Natural killer cell (primary cell): Measurements from ENCODE around the gene GIGYF1. TPM values are rescaled to one million over a fixed set of nuclear protein-coding genes. Genes with fewer than 3 reads are reported as not detected.

Source experiments
- ATAC-seq, 3 donors: fragments of 150-1000 bp in 2 of 3; fragments of 200-7000 bp in 1 of 3; cut with Tn5 transposase; 1 replicate in 1 of 3; 2 replicates in 2 of 3; pipeline ENCODE4 v1.10.0; 2021; ENCODE audit warnings: mild to moderate bottlenecking in 2 of 3, moderate library complexity in 2 of 3
- DNase-seq, 2 donors: peaks; one replicate each; pipeline versions ENCODE4 v3.0.0 to v3.0.0-alpha.2; 2013 to 2021; ENCODE audit warnings: mixed read lengths in 1 of 2
- H3K27ac ChIP-seq: one replicate; pipeline ENCODE4 v1.5.1; 2013; ENCODE audit warnings: mild to moderate bottlenecking, low read length
- H3K27me3 ChIP-seq: one replicate; pipeline ENCODE4 v1.6.1; 2013; ENCODE audit warnings: low read length; ENCODE audit not compliant: control insufficient read depth, insufficient read depth
- H3K36me3 ChIP-seq: one replicate; pipeline ENCODE4 v1.6.1; 2013; ENCODE audit warnings: low read length; ENCODE audit not compliant: control insufficient read depth, insufficient read depth
- H3K4me1 ChIP-seq: one replicate; pipeline ENCODE4 v1.6.1; 2013; ENCODE audit warnings: low read length; ENCODE audit not compliant: control insufficient read depth, insufficient read depth
- H3K4me3 ChIP-seq: one replicate; pipeline ENCODE4 v1.5.1; 2013; ENCODE audit warnings: low read length
- H3K9me3 ChIP-seq: one replicate; pipeline ENCODE4 v1.6.1; 2013; ENCODE audit warnings: low read length; ENCODE audit not compliant: control insufficient read depth, insufficient read depth
- H3K27ac Mint-ChIP-seq, 2 donors: one replicate each; pipeline ENCODE4 v1.8.0; 2022; ENCODE audit warnings: mild to moderate bottlenecking in 2 of 2, mixed read lengths in 2 of 2, moderate library complexity in 1 of 2
- H3K27me3 Mint-ChIP-seq, 2 donors: one replicate each; pipeline ENCODE4 v1.8.0; 2022; ENCODE audit warnings: low read depth in 2 of 2, mixed read lengths in 2 of 2
- H3K36me3 Mint-ChIP-seq: one replicate; pipeline ENCODE4 v1.8.0; 2022; ENCODE audit warnings: mixed read lengths
- H3K4me1 Mint-ChIP-seq, 2 donors: one replicate each; pipeline ENCODE4 v1.8.0; 2022; ENCODE audit warnings: mixed read lengths in 2 of 2
- H3K4me3 Mint-ChIP-seq: one replicate; pipeline ENCODE4 v1.8.0; 2022; ENCODE audit warnings: mild to moderate bottlenecking, moderate library complexity, mixed read lengths
- H3K9me3 Mint-ChIP-seq, 2 donors: one replicate each; pipeline ENCODE4 v1.8.0; 2022; ENCODE audit warnings: mixed read lengths in 2 of 2
- CTCF ChIP-seq: fragments of 200-600 bp; IDR thresholded peaks from one replicate; pipeline ENCODE4 v1.8.0; 2022; ENCODE audit warnings: antibody characterized with exemption
- WGBS: methylation state at CpG from one replicate; pipeline ENCODE4 v1.1.7; 2013; ENCODE audit warnings: missing lambda C conversion rate; ENCODE audit not compliant: insufficient coverage; 5-methylcytosine and 5-hydroxymethylcytosine counted together
- intact Hi-C: fragments of 100-400 bp; cut with micrococcal nuclease; formaldehyde crosslinking; loops from one replicate; pipeline ENCODE4 v1.14.2; 2022
- total RNA-seq, 4 donors: library from RNA; stranded (reverse); fragments of 120-200 nt in 1 of 4; gene quantifications; one replicate each; pipeline versions ENCODE4 v1.2.3 to v1.2.4, GENCODE V29; 2013 to 2022

The GIGYF1 gene
- total RNA-seq, 3 donors from 2014 or later (not counting 1 experiment from before 2014, with no cell fraction given), result 92.0 to 102 (median 101) TPM

- intact Hi-C loops, result no loop called here
- Mint-ChIP-seq H3K27ac (no peak overlapping the region), H3K36me3 (no peaks in the 10 kb centered on the region), H3K9me3 (no peaks in the 10 kb centered on the region), H3K27me3 (no peaks in the 10 kb centered on the region), H3K4me1 (peaks cover 2 to 34% of the 10 kb centered on the region in 2 donors), H3K4me3 (no peak overlapping the region)
- no peak overlapping the region for H3K4me3 ChIP-seq
- TF ChIP-seq CTCF, result no peak
- no peak overlapping the region for H3K27ac ChIP-seq
- H3K4me1 ChIP-seq, result peaks cover 30% of the 10 kb centered on the region
- no peaks in the 10 kb centered on the region for H3K27me3 ChIP-seq
- H3K36me3 ChIP-seq, result peaks cover 80% of the 10 kb centered on the region
- DNase-seq, result no peak
- ATAC-seq, result no peak
- H3K9me3 ChIP-seq, result no peaks in the 10 kb centered on the region
- WGBS, result 97% methylated on average over 36 of the region's 37 CpGs
These were observed 10.2 kb downstream of the GIGYF1 start for GRCh38 chr7:100683659-100684533.

- Mint-ChIP-seq H3K27ac (no peak overlapping the region), H3K4me3 (no peak overlapping the region)
- H3K36me3 ChIP-seq, result peaks cover 81% of the 10 kb centered on the region
These were observed 10.9 kb downstream of the GIGYF1 start for GRCh38 chr7:100682991-100683658.

GRCh38 chr7:100682228-100682741 lies 11.8 kb downstream of the GIGYF1 start:
- Histone ChIP-seq H3K27me3 (no peaks in the 10 kb centered on the region), H3K36me3 (peaks cover 83% of the 10 kb centered on the region), H3K4me1 (peaks cover 23% of the 10 kb centered on the region), H3K9me3 (no peaks in the 10 kb centered on the region), H3K4me3 (no peak overlapping the region), H3K27ac (no peak overlapping the region)
- H3K36me3 Mint-ChIP-seq, result no peaks in the 10 kb centered on the region
- H3K27me3 Mint-ChIP-seq, result no peaks in the 10 kb centered on the region
- DNase-seq (no peak), ATAC-seq (peak in 1 of 3 donors; percentile 10)
- H3K4me1 Mint-ChIP-seq, result peaks cover 0 to 34% of the 10 kb centered on the region in 2 donors
- H3K27ac Mint-ChIP-seq, result no peak overlapping the region
- TF ChIP-seq CTCF, result no peak
- H3K4me3 Mint-ChIP-seq, result no peak overlapping the region
- 90% methylated on average over 23 of the region's 25 CpGs for WGBS
- intact Hi-C loops, result no loop called here
- no peaks in the 10 kb centered on the region for H3K9me3 Mint-ChIP-seq

More at GRCh38 chr7:100682991-100683658, 10.9 kb downstream of the GIGYF1 start:
- Mint-ChIP-seq H3K4me1 (peaks cover 0 to 30% of the 10 kb centered on the region in 2 donors), H3K36me3 (no peaks in the 10 kb centered on the region), H3K9me3 (no peaks in the 10 kb centered on the region), H3K27me3 (no peaks in the 10 kb centered on the region)
- intact Hi-C loops, result no loop called here
- Histone ChIP-seq H3K4me1 (peaks cover 23% of the 10 kb centered on the region), H3K27me3 (no peaks in the 10 kb centered on the region), H3K9me3 (no peaks in the 10 kb centered on the region), H3K27ac (no peak overlapping the region), H3K4me3 (no peak overlapping the region)
- no peak for DNase-seq
- WGBS, result 96% methylated on average over 28 of the region's 28 CpGs
- TF ChIP-seq CTCF, result no peak
- ATAC-seq, result no peak
